ENCODE data around the gene ZNF177.
"Not testable (repeated sequence)": the region's sequence is repeated elsewhere in the genome, so short reads cannot be mapped to it uniquely, and the experiment has no call there.

Gene ZNF177

DNA sequence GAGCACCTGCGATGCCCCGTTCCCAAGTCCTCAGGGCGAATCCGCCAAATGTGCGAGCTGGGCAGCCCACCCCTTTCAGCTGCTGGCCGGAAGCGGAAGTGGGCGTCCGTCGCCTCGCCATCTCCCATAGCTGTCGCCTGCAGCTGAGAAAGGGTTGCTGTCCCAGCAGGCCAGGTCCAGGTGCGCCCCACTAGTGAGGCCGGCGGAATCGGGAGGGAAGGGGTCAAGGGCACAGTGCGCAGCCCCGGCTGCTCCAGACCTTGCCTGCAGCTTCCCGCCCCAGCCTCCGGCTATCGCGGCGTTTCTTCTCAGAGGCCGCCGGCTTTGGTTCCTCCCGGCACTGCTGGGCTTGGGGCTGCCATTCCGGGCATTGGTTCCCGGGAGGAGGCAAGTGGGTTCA is at the start of gene ZNF177:
Gene ZNF177 (plus strand): TSS at position 109 of the 400 bp plus-strand sequence. CDS start 15,299 bp downstream, outside the sequence.
- DNase-seq: no peak

DNA sequence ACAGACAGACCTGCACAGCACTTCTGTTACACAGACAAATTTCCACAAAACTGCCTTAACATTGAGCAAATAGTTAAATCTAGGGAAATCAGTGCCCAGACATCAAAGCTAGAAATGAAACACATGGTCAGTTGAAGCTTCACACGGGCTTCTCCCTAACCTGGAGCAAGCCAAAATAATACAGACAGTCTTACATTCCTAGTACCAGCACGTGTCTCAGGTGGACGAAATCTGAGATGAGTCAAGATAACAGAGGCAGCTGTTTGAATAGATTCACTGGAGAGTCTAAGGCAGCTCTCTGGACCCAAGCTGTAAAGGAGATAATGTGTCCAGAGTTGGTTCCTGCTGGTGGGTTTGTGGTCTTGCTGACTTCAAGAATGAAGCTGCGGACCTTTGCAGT is 49.1 kb upstream of the ZNF177 start:
- DNase-seq: no peak

DNA sequence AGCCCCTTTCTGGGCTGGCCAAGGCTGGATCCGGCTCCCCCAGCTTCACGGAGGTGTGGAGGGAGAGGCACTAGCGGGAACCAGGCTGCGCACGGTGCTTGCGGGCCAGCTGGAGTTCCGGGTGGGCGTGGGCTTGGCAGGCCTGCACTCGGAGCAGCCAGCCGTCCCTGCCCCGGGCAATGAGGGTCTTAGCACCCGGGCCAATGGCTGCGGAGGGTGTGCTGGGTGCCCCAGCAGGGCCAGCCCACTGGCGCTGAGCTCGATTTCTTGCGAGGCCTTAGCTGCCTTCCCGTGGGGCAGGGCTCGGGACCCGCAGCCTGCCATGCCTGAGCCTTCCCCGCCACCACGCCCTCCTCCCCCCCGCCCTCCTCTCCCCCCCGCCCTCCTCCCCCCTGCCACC is 41.5 kb upstream of the ZNF177 start:
- DNase-seq: no peak

DNA sequence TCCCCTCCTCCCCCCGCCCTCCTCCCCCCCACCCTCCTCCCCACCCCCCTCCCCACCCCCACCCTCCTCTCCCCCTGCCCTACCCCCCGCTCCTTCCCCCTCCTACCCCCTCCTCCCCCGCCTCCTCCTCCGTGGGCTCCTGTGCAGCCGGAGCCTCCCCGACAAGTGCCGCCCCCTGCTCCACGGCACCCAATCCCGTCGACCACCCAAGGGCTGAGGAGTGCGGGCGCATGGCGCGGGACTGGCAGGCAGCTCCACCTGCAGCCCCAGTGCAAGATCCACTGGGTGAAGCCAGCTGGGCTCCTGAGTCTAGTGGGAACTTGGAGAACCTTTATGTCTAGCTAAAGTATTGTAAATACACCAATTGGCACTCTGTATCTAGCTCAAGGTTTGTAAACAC is 41.1 kb upstream of the ZNF177 start:
- not testable (repeated sequence) for DNase-seq

DNA sequence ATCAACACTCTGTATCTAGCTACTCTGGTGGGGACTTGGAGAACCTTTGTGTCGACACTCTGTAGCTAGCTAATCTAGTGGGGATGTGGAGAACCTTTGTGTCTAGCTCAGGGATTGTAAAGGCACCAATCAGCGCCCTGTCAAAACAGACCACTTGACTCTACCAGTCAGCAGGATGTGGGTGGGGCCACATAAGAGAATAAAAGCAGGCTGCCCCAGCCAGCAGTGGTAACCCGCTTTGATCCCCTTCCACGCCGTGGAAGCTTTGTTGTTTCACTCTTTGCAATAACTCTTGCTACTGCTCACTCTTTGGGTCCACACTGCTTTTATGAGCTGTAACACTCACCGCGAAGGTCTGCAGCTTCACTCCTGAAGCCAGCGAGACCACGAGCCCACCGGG is 40.6 kb upstream of the ZNF177 start:
- DNase-seq: not testable (repeated sequence)

DNA sequence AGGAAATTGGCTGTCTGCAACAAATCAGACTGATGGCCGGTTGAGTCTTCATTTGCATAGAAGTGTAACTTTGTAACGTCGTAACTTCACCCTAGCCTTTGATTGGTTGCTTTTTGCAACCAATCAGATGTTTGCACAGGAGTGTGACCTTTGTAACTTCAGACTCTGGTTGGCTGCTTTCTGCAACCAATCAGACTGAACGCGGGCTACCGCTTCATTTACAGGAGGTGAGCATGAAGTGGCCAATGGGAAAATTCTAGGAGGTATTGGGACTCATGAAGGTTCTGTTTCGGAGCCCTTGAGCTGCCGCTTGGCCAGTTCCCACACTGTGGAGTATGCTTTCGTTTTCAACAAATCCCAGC is 39.3 kb upstream of the ZNF177 start:
- peak; percentile 37 for DNase-seq

DNA sequence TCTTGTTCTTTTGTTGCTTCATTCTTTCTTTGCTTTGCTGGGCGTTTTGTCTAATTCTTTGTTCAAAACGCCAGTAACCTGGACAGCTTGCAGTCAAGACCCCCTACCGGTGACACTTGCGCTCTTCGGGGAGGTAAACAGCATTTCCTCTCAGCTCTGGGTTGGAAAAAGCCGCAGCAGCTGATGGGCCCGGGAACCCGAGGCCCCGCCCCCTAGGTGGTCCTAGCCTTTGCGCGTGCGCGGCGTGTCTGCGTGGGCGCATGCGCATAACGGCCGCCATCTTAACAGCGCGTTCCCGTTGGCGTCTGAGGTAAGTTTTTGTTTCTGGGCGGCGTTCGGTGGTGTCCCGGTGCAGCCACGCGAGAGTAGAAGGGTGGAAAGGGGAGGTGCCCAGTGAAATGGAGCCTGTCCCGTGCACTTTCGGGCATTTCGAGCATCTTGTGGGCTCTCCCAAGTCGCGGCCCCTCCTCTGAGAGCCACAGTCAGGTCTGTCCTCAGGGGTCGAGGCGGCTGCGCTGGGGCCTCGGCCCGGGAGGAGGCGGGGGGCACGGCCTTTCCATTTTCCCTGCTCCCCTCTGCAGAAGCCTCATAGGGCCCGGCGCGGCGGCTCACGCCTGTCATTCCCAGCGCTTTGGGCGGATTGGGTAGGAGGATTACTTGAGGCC is 38.8 kb upstream of the ZNF177 start, which contains the start of gene ZNF559:
Gene ZNF559 (plus strand): TSS at position 261 of the 665 bp plus-strand sequence. CDS start 14,371 bp downstream, outside the sequence.
- peak; percentile 91 for DNase-seq

DNA sequence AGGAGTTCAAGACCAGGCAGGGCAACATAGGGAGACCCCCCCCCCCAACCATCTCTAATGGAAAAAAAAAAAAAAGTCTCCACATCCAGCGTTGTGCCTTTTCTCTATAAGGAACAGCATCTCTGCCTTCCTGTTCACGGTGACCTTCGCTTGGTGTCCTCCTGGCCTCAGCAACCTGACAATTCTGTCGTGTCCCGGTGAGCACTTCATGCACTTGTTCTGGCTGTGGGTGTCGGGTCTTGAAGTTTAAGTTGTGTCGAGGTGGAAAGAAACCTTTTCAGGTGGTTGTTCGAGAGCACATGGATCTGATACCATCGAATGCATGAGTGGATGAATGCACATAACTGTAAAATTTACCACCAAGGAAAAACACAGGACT is 38.2 kb upstream of the ZNF177 start:
- DNase-seq: no peak

DNA sequence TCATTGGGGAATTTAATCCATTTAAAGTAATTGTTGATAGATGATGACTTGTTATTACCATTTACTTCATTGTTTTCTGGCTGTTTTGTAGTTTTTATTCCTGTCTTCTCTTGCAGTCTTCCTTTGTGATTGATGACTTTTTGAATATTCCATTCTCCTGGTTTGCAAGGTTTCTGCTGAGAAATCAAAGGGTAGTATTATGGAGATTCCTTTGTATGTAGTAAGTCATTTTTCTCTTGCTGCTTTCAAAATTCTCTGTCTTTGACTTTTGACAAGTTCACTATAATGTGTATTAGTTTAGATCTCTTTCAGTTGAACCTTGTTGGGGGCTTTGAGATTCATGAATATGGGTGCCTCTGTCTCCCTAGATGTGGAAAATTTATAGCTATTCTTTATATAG is 32.8 kb upstream of the ZNF177 start:
- no peak for DNase-seq

DNA sequence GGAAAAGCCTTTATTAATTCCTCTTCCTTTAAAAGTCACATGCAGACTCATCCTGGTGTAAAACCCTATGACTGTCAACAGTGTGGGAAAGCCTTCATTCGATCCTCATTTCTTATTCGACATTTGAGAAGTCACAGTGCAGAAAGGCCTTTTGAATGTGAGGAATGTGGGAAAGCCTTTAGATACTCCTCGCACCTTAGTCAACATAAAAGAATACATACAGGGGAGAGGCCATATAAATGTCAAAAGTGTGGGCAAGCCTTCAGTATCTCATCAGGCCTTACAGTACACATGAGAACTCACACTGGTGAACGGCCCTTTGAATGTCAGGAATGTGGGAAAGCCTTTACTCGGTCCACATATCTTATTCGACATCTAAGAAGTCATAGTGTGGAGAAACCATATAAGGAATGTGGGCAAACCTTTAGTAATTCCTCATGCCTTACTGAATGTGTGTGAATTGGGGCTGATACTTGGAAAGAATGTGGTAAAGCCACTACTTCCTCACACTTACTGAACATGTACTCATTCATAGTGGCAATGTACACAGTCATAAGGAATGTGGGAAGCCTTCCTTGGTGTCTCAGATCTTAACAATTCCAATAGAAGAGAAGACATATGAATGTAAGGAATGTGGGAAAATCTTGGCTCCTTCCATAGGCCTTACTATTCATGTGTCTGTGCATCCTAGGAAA is 20.1 kb upstream of the ZNF177 start:
- no peak for DNase-seq

DNA sequence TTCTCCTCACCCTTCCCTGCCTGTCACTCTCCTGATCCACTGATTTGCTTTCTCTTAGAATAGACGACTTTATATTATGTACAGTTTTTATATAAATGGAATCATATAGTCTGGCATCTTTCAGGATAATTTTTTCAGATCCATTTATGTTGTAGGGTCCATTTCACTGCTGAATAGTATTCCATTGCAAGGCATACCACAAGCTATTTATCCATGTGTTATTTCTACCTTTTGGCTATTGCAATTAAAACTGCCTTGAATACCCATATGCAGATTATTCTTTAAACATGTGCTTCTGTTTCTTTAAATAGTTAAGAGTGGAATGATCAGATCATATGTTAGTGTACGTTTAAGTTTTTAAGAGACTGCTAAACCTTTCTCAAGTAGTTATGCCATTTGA is 17.8 kb upstream of the ZNF177 start:
- no peak for DNase-seq

DNA sequence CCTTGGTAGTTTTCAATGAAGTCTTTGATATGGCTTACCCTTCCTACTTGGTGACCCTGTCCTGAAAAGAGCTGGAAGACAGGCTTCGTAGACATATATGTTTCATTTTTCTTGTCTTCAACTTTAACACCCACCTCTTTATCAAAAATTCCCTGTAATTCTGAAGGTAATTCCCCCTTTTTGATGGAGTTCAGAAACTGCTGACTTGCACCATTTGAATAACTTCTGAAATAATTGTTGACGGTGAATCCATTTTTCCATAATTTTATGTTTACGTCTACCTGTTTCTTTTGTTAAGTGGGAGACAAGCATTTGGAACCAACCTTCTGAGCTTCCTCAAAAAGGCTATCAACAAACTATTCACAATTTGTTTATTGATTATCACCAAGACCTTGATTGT is 14.6 kb upstream of the ZNF177 start:
- DNase-seq: no peak

DNA sequence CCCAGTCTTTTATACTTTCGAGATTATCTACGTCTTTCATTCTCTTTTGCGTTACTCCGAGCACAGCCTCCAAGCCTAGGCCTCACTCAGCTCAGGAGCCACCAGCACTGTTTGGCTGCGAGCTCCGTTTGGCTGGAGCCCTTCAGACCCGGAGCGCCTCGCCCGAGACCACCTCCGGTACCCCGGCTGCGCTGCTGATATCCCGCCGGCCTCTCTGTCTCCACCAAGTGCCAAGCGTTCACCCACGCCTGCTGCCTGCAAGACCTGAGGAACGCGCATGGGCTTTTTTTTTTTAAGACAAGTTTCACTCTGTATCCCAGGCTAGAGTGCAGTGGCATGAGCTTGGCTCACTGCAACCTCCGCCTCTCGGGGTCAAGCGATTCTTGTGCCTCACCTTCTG is 14.1 kb upstream of the ZNF177 start:
- no peak for DNase-seq

DNA sequence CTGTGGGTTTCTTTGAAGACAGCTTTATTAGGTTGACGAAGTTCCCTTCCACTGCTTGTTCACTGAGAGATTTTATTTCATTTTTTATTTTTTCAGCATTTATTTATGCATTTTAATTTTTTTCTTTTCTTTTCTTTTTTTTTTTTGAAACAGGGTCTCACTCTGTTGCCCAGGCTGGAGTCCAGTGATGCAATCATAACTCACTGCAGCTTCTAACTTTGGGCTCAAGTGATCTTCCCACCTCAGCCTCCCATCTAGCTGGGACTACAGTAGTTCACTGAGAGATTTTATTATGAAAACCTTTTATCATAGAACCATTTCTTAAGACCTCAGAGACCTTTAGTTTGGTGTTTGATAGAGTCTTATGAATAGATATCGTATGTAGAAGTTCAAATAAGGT is 10.3 kb upstream of the ZNF177 start:
- no peak for DNase-seq

DNA sequence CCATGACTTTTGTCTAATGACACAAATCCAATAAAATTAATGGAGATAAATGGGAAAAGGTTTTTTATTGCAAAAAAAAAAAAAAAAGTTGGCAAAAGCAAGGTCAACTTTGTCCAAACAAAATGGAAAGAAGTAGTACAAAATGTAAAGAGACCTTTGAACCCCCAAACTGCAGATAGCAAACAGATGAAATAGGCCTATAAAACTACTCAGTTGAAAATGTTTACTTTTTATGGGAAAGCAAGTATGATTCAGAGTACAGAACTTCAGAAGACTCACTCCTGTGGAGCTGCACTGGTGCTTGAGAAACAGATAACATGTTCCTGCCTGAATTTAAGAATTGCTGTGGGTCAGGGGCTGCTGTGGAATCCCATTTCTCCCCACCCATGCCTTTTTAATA is 9.8 kb upstream of the ZNF177 start:
- no peak for DNase-seq

DNA sequence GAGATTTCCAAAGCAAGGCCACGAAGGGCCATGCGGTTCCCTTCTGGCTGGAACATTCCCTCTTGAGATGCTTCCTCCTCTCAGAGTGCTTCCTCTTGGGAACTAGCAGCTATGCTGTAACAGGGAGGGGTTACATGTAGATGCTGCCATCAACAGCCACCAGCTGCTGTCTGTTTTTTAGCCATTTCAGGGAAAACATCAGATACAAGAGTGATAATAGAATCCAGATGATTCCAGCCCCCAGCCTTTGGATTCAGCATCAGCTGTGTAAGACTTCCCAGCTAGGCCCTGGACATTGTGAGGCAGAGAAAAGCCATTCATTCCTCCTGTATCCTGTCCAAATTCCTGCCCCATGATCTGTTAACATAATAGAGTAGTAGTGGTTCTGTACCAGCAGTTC is 8.2 kb upstream of the ZNF177 start:
- DNase-seq: no peak

DNA sequence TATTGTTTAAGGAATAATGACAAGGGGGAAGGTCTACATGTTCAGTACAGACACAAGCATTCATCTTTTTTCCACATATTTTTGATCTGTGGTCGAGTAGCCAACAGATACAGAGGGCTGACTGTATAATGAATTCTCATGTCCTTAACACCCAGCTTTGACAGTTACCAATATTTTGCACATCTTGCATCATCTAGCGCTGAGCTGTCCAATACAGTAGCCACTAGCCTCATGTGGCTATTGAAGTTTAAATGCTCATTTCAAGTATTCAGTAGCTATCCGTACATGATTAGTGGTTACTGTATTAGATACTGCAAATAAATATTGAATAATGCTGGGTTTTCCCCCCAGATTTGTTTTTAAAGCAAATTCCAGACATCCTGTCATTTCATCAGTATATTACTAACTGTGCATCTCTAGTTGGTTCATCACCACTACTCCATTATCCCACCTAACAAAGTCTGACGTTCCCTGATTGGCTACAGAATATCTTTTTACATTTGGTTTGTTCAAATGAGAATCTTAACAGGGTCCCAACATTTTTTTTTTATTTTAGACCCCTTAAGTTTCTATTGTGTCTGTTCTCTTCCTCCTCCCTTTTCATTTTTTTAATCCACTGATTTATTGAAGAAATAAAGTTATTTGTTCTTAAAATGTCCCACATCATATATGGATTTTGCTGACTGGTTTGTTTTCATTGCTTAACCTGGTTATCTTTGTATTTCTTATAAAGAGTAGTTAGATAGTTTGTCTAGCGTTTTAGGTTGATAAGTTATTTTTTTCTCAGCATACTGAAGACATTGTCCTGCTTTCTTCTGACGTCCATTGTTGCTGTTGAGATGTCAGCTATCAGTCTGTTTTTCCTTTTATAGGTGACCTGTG is 8.2 kb downstream of the ZNF177 start:
- DNase-seq: no peak

DNA sequence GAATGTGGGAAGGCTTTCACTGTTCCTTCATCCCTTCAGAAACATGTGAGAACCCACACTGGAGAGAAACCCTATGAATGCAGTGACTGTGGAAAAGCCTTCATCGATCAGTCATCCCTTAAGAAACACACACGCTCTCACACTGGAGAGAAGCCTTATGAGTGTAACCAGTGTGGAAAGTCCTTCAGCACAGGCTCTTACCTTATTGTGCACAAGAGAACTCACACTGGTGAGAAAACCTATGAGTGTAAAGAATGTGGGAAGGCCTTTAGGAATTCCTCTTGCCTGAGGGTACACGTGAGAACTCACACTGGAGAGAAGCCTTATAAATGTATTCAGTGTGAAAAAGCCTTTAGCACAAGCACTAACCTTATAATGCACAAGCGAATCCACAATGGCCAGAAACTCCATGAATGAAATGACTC is 18.6 kb downstream of the ZNF177 start:
- no peak for DNase-seq

DNA sequence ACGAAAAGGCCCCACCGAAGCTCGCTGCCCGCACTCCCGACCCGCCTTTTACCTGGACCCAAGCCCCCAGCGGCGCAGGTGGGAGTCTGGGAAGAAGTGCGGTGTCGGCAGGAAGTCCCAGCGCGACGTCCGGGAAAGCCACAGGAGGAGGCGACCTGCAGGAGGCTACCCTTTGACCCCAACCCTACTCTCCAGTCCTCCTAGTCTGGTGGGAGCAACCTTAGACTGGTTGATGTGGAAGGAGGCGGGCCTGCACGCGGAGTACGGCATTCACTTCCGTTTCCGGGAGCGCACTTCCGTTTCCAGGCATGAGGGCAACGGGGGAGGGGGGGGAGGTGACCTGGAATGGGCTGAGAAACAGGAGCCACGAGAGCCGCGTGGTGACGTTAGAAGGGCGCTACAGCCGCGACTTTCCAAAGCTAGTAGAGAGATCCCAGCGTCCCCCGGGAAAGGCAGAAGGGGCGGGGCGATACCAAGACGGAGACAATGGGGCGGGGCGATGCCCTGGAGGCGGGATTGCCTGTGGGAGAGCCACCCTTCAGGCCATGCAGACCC is 44.1 kb downstream of the ZNF177 start:
- peak; percentile 12 for DNase-seq

DNA sequence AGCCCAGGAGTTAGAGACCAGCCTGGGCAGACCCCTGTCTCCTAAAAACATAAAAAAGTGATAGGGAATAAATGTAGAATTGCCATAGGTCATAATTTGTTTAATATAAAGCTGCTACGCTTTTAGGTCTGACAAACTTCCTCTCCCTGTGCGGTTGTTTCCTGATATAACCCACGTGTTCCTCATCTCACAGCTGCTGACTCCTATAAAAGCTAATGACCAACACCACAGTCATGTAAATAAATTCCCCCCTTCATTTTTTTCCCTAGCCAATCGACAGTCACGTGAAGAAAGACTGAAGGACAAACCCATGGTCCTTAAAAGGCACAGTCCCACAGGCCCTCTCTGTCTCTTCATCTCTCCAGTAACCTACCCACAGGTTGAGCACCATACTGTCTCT is 45.0 kb downstream of the ZNF177 start:
- DNase-seq: no peak

DNA sequence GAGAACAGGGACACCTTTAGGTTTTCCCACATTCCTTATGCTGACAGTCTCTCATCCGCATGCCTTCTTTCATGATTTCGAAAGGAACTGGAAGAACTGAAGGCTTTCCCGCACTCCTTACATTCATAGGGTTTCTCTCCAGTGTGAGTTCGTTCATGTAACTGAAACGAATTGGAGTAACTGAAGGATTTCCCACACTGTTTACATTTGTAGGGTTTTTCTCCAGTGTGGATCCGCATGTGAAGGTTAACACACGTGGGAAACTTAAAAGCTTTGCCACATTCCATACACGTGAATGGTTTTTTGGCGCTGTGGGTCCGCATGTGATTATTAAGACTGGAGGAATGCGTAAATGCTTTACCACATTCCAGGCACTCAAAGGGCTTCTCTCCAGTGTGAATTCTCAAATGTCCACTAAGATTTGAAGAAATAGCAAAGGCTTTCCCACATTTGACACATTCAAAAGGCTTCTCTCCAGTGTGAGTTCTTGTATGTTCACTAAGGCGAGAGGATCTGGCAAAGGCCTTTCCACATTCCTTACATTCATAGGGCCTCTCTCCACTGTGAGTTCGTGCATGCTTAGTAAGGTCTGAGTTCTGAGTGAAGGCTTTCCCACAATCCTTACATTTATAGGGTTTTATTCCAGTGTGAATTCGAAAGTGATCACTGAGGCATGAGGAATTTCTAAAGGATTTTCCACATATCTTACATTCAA is 50.6 kb downstream of the ZNF177 start:
- DNase-seq: no peak

DNA sequence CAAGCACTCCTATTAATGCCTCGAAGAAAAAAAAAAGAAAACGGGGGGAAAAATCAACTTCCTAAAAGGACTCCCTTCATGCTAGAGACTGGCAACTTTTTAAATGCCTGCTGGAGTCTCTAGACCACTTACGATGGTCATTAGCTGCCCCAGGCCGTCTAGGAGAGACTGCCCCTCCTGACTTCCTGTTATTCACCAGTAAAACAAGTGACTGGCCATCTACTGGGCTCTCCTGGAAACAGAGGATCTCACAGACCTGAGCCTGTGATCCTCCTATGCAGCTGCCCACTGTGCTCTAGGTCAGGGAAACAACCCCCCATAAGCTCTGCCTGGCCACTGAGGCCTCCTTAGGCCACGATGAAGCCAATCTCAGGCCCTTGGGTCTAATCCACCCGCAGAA is 65.1 kb downstream of the ZNF177 start:
- no peak for DNase-seq

DNA sequence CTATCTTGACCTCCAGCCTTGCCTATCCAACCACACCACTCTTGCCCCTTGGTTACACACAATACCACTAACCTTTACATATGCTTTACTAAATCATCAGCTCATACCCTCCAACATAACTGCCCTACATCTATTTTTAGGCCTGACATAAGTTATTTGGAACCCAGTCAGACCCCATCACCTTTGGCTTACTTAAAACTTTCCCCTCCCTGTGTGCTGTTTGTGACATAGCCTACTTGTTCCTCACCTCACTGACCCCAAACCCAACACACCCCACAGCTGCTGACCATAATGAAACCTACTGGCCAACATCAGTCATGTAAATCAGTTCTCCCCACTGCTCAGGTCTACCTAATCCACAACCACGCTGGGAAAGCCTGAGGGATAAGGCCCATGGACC is 67.6 kb downstream of the ZNF177 start:
- no peak for DNase-seq
